ENCODE data around the gene TSPAN18.

Gene TSPAN18

DNA sequence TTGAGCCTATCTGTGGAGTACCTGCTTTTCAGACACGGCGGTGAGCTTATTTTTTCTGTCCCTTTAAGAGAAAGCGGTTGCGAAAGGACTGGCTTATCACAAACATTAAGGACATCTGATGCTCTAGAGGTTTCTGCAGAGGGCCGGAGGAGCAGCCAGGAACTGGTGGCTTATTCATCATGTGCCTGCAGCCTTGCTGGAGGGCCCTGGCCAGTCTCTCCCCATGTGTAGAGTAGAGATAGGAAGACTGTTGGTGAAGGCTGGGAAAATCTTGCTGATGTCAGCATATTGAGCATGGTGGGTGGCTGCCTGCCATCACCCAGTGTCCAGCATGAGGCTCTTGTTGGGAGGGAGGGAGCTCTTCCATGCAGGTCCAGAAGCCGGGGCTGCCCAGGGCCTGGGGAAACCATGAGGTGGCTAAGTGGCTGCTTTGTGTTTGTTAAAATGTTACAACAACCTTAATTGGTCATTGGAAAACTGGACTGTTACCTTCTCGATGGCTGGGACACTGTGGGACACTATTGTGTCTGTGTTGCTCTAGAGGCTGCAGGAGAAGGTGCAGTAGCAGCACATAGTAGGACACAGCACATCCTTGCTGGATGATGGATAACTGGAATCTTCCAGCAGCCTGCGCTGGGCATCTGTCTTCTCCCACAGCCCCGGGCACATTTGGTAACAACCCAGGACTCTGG is 54.3 kb downstream of the TSPAN18 start:
- DNase-seq: no peak

GRCh38 chr11:44781655-44782054 is 54.9 kb downstream of the TSPAN18 start:
- no peak for DNase-seq

DNA sequence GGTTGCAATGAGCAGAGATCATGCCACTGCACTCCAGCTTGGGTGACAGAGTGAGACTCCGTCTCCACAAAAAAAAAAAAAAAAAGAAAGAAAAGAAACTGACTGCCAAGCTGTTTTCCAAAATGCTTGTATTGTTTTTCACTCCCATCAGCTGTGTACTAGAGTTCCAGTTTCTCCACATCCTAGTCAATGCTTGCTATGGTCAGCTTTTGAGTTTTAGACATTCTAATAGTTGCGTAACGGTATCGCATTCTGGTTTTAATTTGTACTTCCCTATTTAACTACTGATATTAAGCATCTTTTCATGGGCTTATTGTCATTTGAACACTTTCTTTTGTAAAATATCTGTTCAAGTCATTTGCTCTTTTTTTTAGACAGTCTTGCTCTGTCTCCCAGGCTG is 55.7 kb downstream of the TSPAN18 start:
- no peak for DNase-seq

- DNase-seq: no peak
These were observed 57.6 kb downstream of the TSPAN18 start for GRCh38 chr11:44784436-44784760.

- DNase-seq: no peak
These were observed 58.1 kb downstream of the TSPAN18 start for GRCh38 chr11:44784851-44785250.

DNA sequence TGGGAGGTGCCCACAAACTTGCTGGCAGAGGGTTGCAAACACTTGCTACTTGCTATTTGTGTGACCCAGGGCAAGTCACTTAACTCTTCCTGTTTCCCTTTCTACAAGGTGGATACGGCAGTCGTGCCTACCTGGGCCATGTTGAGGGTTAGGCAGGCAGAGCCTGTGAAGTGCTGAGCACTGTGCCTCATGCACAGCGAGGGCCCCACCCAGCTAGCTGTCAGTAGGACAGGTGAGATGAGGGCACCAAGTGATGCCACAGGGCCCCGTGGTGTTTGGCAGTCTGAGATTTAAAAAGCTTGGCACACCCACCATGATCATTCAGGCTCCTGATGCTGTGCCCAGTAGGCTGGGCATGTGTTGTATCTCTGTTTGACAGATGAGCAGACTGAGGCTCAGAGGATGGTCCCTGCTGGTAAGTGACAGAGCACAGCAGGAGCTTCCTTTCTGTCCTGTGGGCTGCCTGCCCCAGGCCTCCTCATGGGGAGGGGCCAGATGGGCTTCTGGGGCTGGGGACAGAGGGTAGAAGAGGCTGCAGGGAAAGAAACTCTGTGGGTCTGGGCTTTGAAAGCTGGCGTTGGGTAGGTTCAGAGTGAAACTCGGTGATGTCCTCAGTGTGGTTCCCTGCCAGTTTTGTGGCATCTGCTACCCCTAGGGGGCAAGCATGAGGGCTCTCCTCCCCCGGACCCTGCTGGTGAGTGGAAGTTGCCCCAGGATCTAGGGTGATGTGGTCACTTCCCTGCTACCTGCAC is 59.3 kb downstream of the TSPAN18 start:
- no peak for DNase-seq

DNA sequence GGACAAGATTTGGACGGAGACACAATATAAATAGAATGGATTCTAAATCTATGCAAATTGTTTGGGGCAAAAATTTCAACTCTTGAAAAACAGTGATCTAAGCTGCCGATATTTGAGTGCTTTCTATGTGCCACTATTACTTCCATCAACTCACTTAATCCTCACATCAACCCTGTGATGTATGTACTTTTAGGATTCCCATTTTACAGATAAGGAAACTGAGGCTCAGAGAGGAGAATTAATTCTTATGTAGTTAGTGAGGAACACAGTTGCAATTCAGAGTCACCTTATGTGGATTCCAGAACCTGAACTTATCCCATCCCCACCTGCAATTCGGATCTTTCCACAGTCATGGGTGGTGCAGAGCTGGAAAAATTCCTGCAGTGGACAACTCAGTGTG is 60.3 kb downstream of the TSPAN18 start:
- DNase-seq: no peak

DNA sequence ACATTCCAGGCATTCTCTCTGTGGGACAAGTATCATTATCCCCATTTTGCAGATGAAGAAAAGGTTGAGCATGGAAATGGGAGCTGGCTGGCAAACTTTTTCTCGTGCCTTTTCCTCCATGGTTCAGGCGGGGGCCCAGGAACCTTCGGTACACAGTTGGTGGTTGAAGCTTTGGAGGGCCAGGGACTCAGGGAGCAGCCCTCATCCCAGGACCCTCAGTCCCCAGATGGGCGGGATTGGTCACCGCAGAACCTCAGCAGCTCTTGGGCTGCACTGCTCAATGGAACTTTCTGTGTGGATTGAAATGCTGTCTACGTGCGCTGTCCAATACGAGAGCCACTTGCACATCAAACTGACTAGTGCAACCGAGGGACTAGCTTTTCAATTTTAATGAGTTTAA is 61.2 kb downstream of the TSPAN18 start:
- DNase-seq: no peak

DNA sequence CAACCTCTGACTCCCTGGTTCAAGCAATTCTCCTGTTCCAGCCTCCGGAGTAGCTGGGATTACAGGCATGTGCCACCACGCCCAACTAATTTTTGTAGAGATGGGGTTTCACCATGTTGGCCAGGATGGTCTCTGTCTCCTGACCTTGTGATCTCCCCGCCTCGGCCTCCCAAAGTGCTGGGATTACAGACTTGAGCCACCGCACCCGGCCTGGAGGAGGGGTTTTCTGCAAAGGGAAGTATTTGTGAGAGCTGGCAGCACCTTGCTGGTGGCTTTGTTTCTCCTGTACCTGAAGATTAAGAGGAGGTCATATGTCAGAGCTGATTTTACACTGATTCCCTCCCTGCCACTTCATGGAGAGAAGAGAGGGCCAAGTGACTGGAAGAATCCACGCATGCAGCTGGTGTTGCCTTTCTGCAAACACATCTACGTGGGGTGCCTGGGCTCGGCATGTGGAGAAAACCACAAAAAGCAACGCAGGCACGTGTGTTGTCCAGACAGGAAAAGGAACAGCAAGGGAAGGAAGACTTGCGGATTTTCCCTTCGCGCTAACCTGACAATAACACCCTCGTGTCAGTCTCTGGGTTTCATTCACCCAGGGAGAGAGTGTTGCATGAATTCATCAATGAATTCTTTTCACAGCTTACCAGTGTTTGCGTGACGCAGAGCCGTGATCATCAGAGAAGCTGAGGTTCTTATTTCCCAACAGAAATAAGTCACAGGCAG is 61.9 kb downstream of the TSPAN18 start:
- DNase-seq: no peak

DNA sequence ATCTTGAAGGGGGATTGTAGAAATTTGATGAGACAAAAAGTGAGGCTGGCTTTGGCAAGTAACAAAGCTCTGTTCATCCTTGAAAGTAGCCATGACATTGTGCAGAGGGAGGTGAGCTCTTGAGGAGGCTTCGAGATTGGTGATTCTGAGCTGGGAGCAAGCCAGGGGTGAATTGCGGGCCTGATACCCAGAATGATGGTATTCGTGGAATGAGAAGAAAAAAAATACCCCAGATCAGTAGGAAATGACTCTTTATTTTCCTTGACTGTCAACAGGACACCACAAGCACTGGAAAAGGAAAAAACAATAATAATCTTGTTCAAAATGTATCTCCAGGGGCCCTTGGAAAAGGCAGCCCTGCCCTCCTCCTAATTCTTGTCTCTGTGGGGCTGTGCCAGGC is 62.7 kb downstream of the TSPAN18 start:
- no peak for DNase-seq

DNA sequence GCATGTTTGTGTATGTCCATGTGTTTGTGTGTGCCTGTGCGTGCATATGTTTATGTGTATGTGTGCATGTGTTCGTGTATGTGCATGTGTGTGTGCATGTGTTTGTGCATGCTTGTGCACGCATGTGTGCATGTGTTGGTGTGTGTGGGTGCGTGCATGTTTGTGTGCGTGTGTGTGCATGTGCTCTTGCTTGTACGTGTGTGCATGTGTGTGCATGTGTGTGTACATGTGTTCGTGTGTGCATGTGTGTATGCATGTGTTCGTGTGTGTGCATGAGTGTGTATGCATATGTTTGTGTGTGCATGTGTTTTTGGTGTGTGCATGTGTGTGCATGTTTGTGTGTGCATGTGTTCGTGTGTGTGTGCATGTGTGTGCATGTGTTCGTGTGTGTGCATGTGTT is 63.4 kb downstream of the TSPAN18 start:
- no peak for DNase-seq

DNA sequence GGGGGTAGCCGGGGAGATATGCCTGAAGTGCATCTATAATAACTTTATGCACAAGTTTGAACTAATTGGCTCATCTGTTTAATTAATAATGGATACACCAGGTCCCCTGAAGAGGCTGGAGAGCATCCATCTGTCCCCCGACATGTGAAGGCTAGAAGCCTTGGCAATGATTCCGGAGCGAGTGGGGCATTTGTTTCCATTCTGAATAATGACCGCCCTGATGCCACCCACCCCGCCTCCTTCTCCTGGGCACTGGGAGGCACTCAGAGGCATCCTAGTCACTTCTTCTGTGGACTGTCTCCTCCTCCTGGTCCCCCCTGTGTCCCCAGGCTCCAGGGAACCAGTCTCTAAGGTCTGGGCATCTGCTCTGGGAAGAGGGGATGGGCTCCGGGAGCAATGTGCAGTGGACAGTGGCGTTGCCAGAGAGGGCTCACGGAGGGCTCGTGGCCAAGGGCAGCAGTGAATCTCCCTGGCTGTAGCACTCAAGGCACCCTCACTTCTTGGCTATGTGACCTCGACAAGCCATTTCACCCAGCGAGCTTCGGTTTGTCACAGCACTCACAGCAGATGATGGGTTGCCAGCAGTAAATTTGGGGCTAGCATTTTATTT is 64.7 kb downstream of the TSPAN18 start:
- DNase-seq: no peak

DNA sequence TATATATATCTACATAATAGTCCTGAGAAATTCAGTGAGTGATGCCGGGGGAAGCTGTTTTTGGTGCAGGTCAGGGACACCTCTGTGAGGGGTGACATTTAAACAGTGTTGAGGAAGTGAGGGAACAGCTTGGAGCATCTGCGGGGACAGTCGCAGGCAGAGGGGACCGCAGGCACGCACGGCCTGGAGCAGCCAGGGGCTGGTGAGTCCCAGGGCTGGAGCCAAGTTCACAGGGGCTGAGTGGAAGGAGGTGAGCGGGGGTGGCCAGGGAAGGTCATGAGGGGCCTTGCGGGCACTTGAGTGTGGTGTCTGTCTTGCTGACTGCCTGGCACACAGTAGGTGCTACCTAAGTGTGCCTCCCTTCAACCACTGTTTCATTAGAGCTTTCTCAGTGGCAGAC is 65.4 kb downstream of the TSPAN18 start:
- no peak for DNase-seq

GRCh38 chr11:44793350-44794090 is 66.8 kb downstream of the TSPAN18 start:
- no peak for DNase-seq

GRCh38 chr11:44795803-44796535 is 69.2 kb downstream of the TSPAN18 start:
- DNase-seq: no peak

DNA sequence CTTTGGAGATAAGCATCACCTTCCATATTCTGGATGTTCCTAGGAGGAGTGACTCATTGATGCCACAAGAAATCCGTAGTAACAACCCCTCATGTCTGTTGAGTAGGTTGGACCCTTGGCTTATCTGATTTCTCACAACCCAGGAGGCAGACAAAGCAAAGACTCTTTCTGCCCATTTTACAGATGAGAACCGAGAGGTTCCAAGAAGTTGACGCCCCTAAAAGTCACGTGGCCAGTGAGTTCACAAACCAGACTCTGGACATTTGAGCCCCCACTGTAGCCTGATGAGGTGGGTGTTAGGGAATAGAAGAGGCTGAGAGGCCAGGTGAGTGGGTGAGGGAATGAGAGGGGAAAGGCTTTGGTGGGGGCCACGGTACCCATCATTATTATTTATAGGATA is 70.3 kb downstream of the TSPAN18 start:
- no peak for DNase-seq

DNA sequence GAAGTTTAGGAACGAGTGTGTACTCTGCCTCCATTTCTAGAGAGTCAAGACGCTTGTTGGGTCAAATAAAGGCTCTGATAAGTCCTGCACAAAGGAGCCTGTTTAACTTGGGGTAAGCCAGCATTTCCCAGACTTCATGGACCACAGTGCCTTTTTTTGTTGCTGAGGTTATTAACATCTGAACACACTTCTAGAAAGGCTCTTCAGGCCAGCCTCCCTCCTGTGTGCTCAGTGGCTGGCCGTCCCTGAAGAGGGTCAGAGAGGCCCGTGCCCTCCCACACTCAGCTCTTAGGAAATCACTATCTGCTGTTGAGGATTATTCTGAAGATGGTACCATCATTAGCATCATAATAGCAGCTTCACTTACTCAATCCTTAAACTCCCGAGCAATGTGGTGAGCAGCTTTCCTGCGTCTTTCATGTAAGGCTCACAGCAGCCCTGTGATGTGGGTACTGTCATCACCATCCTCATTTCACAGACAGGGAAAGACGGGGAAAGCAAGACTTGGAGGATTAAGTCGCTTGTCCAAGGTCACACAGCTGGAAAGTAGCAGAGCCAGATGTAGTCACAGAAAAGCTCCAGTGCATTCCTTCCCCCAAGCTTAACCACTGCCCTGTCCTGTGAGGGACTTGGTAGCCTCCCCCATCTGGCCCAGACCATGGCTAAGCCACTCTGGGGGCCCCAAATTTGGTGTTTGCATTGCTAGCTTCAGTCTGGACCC is 71.3 kb downstream of the TSPAN18 start:
- no peak for DNase-seq

DNA sequence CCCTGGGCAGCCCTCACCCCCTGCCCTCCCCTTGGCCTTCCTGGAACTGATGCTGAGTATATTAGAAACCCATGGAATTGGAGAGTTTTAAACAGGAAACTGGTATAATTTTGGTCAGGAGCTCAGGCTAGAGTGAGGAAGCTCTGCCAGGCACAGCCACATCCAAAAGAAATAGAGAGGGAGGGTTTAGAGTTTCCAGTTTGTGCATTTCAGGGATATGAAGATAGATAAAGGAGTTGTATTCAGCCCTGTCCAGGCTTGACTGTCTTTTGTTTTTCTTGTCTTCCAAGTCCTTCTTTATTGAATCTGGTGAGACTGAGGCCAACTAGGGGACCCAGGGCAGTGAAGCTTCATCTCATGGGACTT is 71.8 kb downstream of the TSPAN18 start:
- no peak for DNase-seq

DNA sequence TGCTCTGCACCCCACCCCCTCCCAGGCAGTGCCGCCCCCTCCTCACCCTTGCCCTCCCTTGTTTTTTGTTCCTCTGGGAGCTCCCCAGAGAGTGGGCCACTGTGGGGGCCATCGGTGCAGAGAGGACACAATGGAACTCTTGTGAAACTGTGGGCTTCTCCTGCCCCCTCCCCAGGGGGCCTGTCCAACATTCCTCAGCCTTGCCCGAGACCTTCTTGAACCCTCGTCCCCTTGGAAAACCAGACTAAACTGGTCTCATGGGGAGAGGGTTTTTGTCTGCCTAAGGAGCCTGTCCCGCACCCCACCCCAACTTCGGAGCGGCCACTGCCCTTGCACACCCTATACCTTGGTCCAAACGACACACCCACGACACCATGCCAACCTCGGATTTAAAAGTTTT is 72.2 kb downstream of the TSPAN18 start:
- DNase-seq: no peak

- DNase-seq: no peak
These were observed 75.6 kb downstream of the TSPAN18 start for GRCh38 chr11:44802347-44802746.

- DNase-seq: no peak
These were observed 76.2 kb downstream of the TSPAN18 start for GRCh38 chr11:44803009-44803408.

All from NCI-H1930 (cell line).